WTC11 (cell line): ENCODE results near the gene RNASEH1. TPM values are rescaled to one million over a fixed set of nuclear protein-coding genes. Genes with fewer than 3 reads are reported as not detected.

Source experiments
- ATAC-seq: fragments of 200-7000 bp; cut with Tn5 transposase; 2 replicates; pipeline ENCODE4 v1.10.0; 2021; ENCODE audit warnings: mild to moderate bottlenecking, moderate library complexity
- CTCF ChIA-PET: fragments of 300-600 bp; sonication (Branson Sonifier 250); formaldehyde crosslinking; loops from one replicate; lab custom pipeline; 2021; ENCODE audit warnings: antibody characterized with exemption; lab: Charles Lee
- POLR2A ChIA-PET: fragments of 350-600 bp; sonication (Branson Sonifier 250); formaldehyde crosslinking; loops from one replicate; lab custom pipeline; 2021; ENCODE audit warnings: antibody characterized with exemption; lab: Charles Lee
- DNase-seq: peaks from one replicate; pipeline ENCODE4 v3.0.0; 2021; ENCODE audit warnings: low spot score
- H3K27ac Mint-ChIP-seq: 2 replicates; pipeline ENCODE4 v1.8.0; 2021; ENCODE audit warnings: mixed read lengths
- H3K27me3 Mint-ChIP-seq: 2 replicates; pipeline ENCODE4 v1.8.0; 2021; ENCODE audit warnings: low read depth, mild to moderate bottlenecking, moderate library complexity, mixed read lengths
- H3K36me3 Mint-ChIP-seq: 2 replicates; pipeline ENCODE4 v1.8.0; 2021; ENCODE audit warnings: mixed read lengths
- H3K4me1 Mint-ChIP-seq: 2 replicates; pipeline ENCODE4 v1.8.0; 2022; ENCODE audit warnings: mixed read lengths
- H3K4me3 Mint-ChIP-seq: 2 replicates; pipeline ENCODE4 v1.8.0; 2021; ENCODE audit warnings: mild to moderate bottlenecking, moderate library complexity, mixed read lengths
- H3K9me3 Mint-ChIP-seq: 2 replicates; pipeline ENCODE4 v1.8.0; 2021; ENCODE audit warnings: mixed read lengths
- ATF1 ChIP-seq: sonication (generic); formaldehyde crosslinking; IDR thresholded peaks from 2 replicates; pipeline ENCODE4 v1.8.1; 2023; ENCODE audit warnings: mild to moderate bottlenecking, moderate library complexity, missing genetic modification reagents
- CBFB ChIP-seq: sonication (generic); formaldehyde crosslinking; IDR thresholded peaks from 2 replicates; pipeline ENCODE4 v1.8.1; 2022; ENCODE audit warnings: mild to moderate bottlenecking, low read depth, missing genetic modification reagents
- NR1H2 ChIP-seq: sonication (generic); formaldehyde crosslinking; IDR thresholded peaks from 2 replicates; pipeline ENCODE4 v1.9.0; 2021; ENCODE audit warnings: mild to moderate bottlenecking, moderate library complexity, missing genetic modification reagents
- NR3C1 ChIP-seq: sonication (generic); formaldehyde crosslinking; conservative IDR thresholded peaks from 2 replicates; pipeline ENCODE4 v1.8.1; 2023; ENCODE audit warnings: low read depth, mild to moderate bottlenecking, missing genetic modification reagents
- SMAD3 ChIP-seq: sonication (generic); formaldehyde crosslinking; IDR thresholded peaks from 2 replicates; pipeline ENCODE4 v1.8.0; 2022; ENCODE audit warnings: missing genetic modification reagents, mild to moderate bottlenecking, borderline replicate concordance
- ZNF138 ChIP-seq: sonication (generic); formaldehyde crosslinking; conservative IDR thresholded peaks from 2 replicates; pipeline ENCODE4 v1.8.1; 2022; ENCODE audit warnings: mild to moderate bottlenecking, moderate library complexity, missing genetic modification reagents
- ZNF317 ChIP-seq: sonication (generic); formaldehyde crosslinking; IDR thresholded peaks from 2 replicates; pipeline ENCODE4 v1.8.1; 2023; ENCODE audit warnings: low read depth, mild to moderate bottlenecking, moderate library complexity, missing genetic modification reagents, borderline replicate concordance
- ZNF671 ChIP-seq: fragments of 250-450 bp; sonication (Bioruptor Pico); IDR thresholded peaks from 2 replicates; pipeline ENCODE4 v1.8.0; 2021; ENCODE audit warnings: mild to moderate bottlenecking
- total RNA-seq: library from RNA; stranded (reverse); gene quantifications from 3 replicates; pipeline ENCODE4 v1.2.3, GENCODE V29; 2021
- TF ChIP-seq, protein P1 (sequence below): fragments of 250-450 bp; sonication (Bioruptor Pico); IDR thresholded peaks from 2 replicates; pipeline ENCODE4 v1.9.0; 2021; ENCODE audit warnings: mild to moderate bottlenecking, borderline replicate concordance
- TF ChIP-seq, protein P2 (sequence below): sonication (generic); formaldehyde crosslinking; IDR thresholded peaks from 2 replicates; pipeline ENCODE4 v1.8.1; 2023; ENCODE audit warnings: mild to moderate bottlenecking, missing genetic modification reagents
- TF ChIP-seq, protein P3 (sequence below): sonication (generic); formaldehyde crosslinking; IDR thresholded peaks from 2 replicates; pipeline ENCODE4 v1.8.1; 2023; ENCODE audit warnings: mild to moderate bottlenecking, missing genetic modification reagents
- TF ChIP-seq, protein P4 (sequence below): fragments of 250-450 bp; sonication (Bioruptor Pico); IDR thresholded peaks from 2 replicates; pipeline ENCODE4 v1.8.0; 2021; ENCODE audit warnings: mild to moderate bottlenecking
- TF ChIP-seq, protein P5 (sequence below): sonication (generic); formaldehyde crosslinking; IDR thresholded peaks from 2 replicates; pipeline ENCODE4 v1.8.0; 2022; ENCODE audit warnings: missing genetic modification reagents
- TF ChIP-seq, protein P6 (sequence below): sonication (generic); formaldehyde crosslinking; IDR thresholded peaks from 2 replicates; pipeline ENCODE4 v1.8.1; 2022; ENCODE audit warnings: low read depth, missing genetic modification reagents, borderline replicate concordance
- TF ChIP-seq, protein P7 (sequence below): sonication (generic); formaldehyde crosslinking; conservative IDR thresholded peaks from 2 replicates; pipeline ENCODE4 v1.8.1; 2022; ENCODE audit warnings: mild to moderate bottlenecking, missing genetic modification reagents

The RNASEH1 gene
- total RNA-seq, 1 experiment from 2014 or later: 44.4 TPM

DNA sequence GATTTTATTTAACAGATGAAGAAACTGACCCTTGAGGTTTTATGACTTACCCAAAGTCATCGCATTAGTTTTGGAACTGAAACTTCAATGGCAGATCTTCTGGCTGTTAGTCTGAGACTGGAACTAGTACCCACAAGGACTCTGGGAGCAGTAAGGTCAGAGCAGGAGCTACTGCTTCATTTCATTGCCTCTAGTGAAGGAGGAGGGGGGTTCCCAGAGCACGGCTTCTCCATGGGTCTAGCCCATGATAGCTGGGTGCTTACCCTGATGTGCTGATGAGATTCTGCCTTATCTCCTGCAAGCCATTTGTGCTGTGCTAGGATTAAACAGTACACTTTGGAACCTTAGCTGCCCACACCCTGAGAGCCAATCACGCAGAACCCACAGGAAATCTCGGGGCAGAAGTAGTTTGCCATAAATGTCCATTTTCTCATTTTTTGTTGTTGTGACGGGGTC, 5.4 kb upstream of the RNASEH1 start:
- H3K27ac Mint-ChIP-seq: no peak overlapping the region
- ATAC-seq (no peak), DNase-seq (no peak)
- CTCF ChIA-PET: no interaction called here
- H3K4me3 Mint-ChIP-seq: no peak overlapping the region
- TF ChIP-seq, protein P1, sequence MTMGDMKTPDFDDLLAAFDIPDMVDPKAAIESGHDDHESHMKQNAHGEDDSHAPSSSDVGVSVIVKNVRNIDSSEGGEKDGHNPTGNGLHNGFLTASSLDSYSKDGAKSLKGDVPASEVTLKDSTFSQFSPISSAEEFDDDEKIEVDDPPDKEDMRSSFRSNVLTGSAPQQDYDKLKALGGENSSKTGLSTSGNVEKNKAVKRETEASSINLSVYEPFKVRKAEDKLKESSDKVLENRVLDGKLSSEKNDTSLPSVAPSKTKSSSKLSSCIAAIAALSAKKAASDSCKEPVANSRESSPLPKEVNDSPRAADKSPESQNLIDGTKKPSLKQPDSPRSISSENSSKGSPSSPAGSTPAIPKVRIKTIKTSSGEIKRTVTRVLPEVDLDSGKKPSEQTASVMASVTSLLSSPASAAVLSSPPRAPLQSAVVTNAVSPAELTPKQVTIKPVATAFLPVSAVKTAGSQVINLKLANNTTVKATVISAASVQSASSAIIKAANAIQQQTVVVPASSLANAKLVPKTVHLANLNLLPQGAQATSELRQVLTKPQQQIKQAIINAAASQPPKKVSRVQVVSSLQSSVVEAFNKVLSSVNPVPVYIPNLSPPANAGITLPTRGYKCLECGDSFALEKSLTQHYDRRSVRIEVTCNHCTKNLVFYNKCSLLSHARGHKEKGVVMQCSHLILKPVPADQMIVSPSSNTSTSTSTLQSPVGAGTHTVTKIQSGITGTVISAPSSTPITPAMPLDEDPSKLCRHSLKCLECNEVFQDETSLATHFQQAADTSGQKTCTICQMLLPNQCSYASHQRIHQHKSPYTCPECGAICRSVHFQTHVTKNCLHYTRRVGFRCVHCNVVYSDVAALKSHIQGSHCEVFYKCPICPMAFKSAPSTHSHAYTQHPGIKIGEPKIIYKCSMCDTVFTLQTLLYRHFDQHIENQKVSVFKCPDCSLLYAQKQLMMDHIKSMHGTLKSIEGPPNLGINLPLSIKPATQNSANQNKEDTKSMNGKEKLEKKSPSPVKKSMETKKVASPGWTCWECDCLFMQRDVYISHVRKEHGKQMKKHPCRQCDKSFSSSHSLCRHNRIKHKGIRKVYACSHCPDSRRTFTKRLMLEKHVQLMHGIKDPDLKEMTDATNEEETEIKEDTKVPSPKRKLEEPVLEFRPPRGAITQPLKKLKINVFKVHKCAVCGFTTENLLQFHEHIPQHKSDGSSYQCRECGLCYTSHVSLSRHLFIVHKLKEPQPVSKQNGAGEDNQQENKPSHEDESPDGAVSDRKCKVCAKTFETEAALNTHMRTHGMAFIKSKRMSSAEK (CRISPR knock-in tag): no peak
- TF ChIP-seq CBFB (CRISPR knock-in tag) (no peak), ZNF671 (CRISPR knock-in tag) (no peak), ATF1 (CRISPR knock-in tag) (no peak), NR1H2 (no peak), ZNF317 (no peak), NR3C1 (CRISPR knock-in tag) (no peak), ZNF138 (CRISPR knock-in tag) (no peak), SMAD3 (no peak)
- TF ChIP-seq, protein P2, sequence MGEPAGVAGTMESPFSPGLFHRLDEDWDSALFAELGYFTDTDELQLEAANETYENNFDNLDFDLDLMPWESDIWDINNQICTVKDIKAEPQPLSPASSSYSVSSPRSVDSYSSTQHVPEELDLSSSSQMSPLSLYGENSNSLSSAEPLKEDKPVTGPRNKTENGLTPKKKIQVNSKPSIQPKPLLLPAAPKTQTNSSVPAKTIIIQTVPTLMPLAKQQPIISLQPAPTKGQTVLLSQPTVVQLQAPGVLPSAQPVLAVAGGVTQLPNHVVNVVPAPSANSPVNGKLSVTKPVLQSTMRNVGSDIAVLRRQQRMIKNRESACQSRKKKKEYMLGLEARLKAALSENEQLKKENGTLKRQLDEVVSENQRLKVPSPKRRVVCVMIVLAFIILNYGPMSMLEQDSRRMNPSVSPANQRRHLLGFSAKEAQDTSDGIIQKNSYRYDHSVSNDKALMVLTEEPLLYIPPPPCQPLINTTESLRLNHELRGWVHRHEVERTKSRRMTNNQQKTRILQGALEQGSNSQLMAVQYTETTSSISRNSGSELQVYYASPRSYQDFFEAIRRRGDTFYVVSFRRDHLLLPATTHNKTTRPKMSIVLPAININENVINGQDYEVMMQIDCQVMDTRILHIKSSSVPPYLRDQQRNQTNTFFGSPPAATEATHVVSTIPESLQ: no peak
- TF ChIP-seq, protein P3, sequence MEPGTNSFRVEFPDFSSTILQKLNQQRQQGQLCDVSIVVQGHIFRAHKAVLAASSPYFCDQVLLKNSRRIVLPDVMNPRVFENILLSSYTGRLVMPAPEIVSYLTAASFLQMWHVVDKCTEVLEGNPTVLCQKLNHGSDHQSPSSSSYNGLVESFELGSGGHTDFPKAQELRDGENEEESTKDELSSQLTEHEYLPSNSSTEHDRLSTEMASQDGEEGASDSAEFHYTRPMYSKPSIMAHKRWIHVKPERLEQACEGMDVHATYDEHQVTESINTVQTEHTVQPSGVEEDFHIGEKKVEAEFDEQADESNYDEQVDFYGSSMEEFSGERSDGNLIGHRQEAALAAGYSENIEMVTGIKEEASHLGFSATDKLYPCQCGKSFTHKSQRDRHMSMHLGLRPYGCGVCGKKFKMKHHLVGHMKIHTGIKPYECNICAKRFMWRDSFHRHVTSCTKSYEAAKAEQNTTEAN (CRISPR knock-in tag): no peak
- TF ChIP-seq, protein P4, sequence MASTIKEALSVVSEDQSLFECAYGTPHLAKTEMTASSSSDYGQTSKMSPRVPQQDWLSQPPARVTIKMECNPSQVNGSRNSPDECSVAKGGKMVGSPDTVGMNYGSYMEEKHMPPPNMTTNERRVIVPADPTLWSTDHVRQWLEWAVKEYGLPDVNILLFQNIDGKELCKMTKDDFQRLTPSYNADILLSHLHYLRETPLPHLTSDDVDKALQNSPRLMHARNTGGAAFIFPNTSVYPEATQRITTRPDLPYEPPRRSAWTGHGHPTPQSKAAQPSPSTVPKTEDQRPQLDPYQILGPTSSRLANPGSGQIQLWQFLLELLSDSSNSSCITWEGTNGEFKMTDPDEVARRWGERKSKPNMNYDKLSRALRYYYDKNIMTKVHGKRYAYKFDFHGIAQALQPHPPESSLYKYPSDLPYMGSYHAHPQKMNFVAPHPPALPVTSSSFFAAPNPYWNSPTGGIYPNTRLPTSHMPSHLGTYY (CRISPR knock-in tag): no peak
- TF ChIP-seq, protein P5, sequence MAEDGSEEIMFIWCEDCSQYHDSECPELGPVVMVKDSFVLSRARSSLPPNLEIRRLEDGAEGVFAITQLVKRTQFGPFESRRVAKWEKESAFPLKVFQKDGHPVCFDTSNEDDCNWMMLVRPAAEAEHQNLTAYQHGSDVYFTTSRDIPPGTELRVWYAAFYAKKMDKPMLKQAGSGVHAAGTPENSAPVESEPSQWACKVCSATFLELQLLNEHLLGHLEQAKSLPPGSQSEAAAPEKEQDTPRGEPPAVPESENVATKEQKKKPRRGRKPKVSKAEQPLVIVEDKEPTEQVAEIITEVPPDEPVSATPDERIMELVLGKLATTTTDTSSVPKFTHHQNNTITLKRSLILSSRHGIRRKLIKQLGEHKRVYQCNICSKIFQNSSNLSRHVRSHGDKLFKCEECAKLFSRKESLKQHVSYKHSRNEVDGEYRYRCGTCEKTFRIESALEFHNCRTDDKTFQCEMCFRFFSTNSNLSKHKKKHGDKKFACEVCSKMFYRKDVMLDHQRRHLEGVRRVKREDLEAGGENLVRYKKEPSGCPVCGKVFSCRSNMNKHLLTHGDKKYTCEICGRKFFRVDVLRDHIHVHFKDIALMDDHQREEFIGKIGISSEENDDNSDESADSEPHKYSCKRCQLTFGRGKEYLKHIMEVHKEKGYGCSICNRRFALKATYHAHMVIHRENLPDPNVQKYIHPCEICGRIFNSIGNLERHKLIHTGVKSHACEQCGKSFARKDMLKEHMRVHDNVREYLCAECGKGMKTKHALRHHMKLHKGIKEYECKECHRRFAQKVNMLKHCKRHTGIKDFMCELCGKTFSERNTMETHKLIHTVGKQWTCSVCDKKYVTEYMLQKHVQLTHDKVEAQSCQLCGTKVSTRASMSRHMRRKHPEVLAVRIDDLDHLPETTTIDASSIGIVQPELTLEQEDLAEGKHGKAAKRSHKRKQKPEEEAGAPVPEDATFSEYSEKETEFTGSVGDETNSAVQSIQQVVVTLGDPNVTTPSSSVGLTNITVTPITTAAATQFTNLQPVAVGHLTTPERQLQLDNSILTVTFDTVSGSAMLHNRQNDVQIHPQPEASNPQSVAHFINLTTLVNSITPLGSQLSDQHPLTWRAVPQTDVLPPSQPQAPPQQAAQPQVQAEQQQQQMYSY (CRISPR knock-in tag): no peak
- TF ChIP-seq, protein P6, sequence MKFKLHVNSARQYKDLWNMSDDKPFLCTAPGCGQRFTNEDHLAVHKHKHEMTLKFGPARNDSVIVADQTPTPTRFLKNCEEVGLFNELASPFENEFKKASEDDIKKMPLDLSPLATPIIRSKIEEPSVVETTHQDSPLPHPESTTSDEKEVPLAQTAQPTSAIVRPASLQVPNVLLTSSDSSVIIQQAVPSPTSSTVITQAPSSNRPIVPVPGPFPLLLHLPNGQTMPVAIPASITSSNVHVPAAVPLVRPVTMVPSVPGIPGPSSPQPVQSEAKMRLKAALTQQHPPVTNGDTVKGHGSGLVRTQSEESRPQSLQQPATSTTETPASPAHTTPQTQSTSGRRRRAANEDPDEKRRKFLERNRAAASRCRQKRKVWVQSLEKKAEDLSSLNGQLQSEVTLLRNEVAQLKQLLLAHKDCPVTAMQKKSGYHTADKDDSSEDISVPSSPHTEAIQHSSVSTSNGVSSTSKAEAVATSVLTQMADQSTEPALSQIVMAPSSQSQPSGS (CRISPR knock-in tag): no peak
- TF ChIP-seq, protein P7, sequence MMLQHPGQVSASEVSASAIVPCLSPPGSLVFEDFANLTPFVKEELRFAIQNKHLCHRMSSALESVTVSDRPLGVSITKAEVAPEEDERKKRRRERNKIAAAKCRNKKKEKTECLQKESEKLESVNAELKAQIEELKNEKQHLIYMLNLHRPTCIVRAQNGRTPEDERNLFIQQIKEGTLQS (CRISPR knock-in tag): no peak
- peaks cover 23% of the 10 kb centered on the region for H3K36me3 Mint-ChIP-seq
- H3K4me1 Mint-ChIP-seq: peaks cover 4% of the 10 kb centered on the region
- POLR2A ChIA-PET: interaction anchor here (1.7 kb wide), 1 partner anchor 13 kb away, joined by 3 read pairs; no protein-coding TSS in a partner anchor
- no peaks in the 10 kb centered on the region for H3K27me3 Mint-ChIP-seq
- peaks cover 3% of the 10 kb centered on the region; the same call in 1 of the 2 replicates for H3K9me3 Mint-ChIP-seq
